Astrocyte (in vitro differentiated cells and primary cell): ENCODE measurements around the gene NFATC4. TPM values are rescaled to one million over a fixed set of nuclear protein-coding genes. Genes with fewer than 3 reads are reported as not detected.

Experiments
- DNase-seq: peaks from one replicate; pipeline ENCODE4 v3.0.0-alpha.2; 2010; ENCODE audit warnings: low read depth
- FAIRE-seq: peaks from 2 replicates; lab custom pipeline; 2011; peaks lifted over from hg19 to GRCh38; lab: Jason Lieb, UNC
- H2AFZ ChIP-seq: 2 replicates; pipeline ENCODE4 v1.6.0; 2012; ENCODE audit warnings: low read depth, low read length, inconsistent platforms
- H3K27ac ChIP-seq: 2 replicates; pipeline ENCODE4 v1.5.1; 2011; ENCODE audit warnings: low read depth, low read length, inconsistent platforms
- H3K27me3 ChIP-seq: 2 replicates; pipeline ENCODE4 v1.6.0; 2011; ENCODE audit warnings: low read length, inconsistent platforms; ENCODE audit not compliant: insufficient read depth
- H3K36me3 ChIP-seq: 2 replicates; pipeline ENCODE4 v1.5.1; 2011; ENCODE audit warnings: low read length, inconsistent platforms; ENCODE audit not compliant: insufficient read depth
- H3K4me1 ChIP-seq: 2 replicates; pipeline ENCODE4 v1.5.1; 2011; ENCODE audit warnings: low read length, inconsistent platforms; ENCODE audit not compliant: insufficient read depth
- H3K4me2 ChIP-seq: 2 replicates; pipeline ENCODE4 v1.6.0; 2012; ENCODE audit warnings: low read length, inconsistent platforms
- H3K4me3 ChIP-seq: 2 replicates; pipeline ENCODE4 v1.5.1; 2011; ENCODE audit warnings: low read depth, mild to moderate bottlenecking, low read length, inconsistent platforms; ENCODE audit not compliant: insufficient read depth
- H3K79me2 ChIP-seq: 2 replicates; pipeline ENCODE4 v1.6.0; 2012; ENCODE audit warnings: mild to moderate bottlenecking, low read length, inconsistent platforms; ENCODE audit not compliant: insufficient read depth
- H3K9ac ChIP-seq: 2 replicates; pipeline ENCODE4 v1.6.0; 2012; ENCODE audit warnings: mild to moderate bottlenecking, low read length, inconsistent platforms
- H3K9me3 ChIP-seq: 2 replicates; pipeline ENCODE4 v1.5.1; 2012; ENCODE audit warnings: low read depth, mild to moderate bottlenecking, low read length, inconsistent platforms; ENCODE audit not compliant: insufficient read depth
- H4K20me1 ChIP-seq: 2 replicates; pipeline ENCODE4 v1.6.0; 2012; ENCODE audit warnings: low read length, inconsistent platforms; ENCODE audit not compliant: insufficient read depth
- H3K27ac Mint-ChIP-seq: one replicate; pipeline ENCODE4 v1.8.0; 2021; ENCODE audit warnings: mild to moderate bottlenecking, mixed read lengths; ENCODE audit not compliant: unreplicated experiment
- H3K27me3 Mint-ChIP-seq: one replicate; pipeline ENCODE4 v1.8.0; 2021; ENCODE audit warnings: low read depth, mixed read lengths; ENCODE audit not compliant: unreplicated experiment
- H3K36me3 Mint-ChIP-seq: one replicate; pipeline ENCODE4 v1.8.0; 2021; ENCODE audit warnings: low read depth, mixed read lengths; ENCODE audit not compliant: unreplicated experiment
- H3K4me1 Mint-ChIP-seq: one replicate; pipeline ENCODE4 v1.8.0; 2021; ENCODE audit warnings: low read depth, mixed read lengths; ENCODE audit not compliant: unreplicated experiment
- H3K4me3 Mint-ChIP-seq: one replicate; pipeline ENCODE4 v1.8.0; 2021; ENCODE audit warnings: mild to moderate bottlenecking, moderate library complexity, mixed read lengths; ENCODE audit not compliant: unreplicated experiment
- H3K9me3 Mint-ChIP-seq: one replicate; pipeline ENCODE4 v1.8.0; 2021; ENCODE audit warnings: mild to moderate bottlenecking, mixed read lengths; ENCODE audit not compliant: unreplicated experiment
- EZH2 ChIP-seq: IDR thresholded peaks from 2 replicates; pipeline ENCODE4 v1.6.1; 2012; ENCODE audit warnings: mild to moderate bottlenecking, low read length, inconsistent platforms; ENCODE audit not compliant: insufficient read depth
- total RNA-seq: library from RNA; stranded (reverse); gene quantifications from 2 replicates; pipeline ENCODE4 v1.2.1, GENCODE V29; 2021
- TF ChIP-seq, protein P1 (sequence below): IDR thresholded peaks from 2 replicates; pipeline ENCODE4 v1.5.1; 2011; ENCODE audit warnings: low read depth, mild to moderate bottlenecking, inconsistent platforms, low read length, moderate library complexity; ENCODE audit not compliant: insufficient read depth

NFATC4 gene
- total RNA-seq, 1 donor from 2014 or later: 61.9 TPM

DNA sequence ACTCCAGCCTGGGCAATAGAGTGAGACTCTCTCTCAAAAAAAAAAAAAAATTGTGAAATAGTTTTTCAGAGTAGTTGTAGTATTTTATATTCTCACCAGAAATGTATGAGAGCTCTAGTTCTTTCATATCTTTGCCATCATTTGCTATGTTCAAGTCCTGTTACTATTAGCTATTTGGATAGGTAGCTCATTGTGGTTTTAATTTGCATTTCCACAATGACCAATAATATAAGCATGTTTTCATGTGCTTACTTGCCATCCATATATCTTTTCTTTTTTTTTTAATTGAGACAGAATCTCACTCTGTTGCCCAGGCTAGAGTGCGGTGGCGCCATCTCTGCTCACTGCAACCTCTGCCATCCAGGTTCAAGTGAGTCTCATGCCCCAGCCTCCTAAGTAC lies 19.8 kb upstream of the NFATC4 start:
- Mint-ChIP-seq H3K27me3 (peaks cover 60% of the 10 kb centered on the region), H3K4me3 (no peak overlapping the region), H3K36me3 (no peaks in the 10 kb centered on the region), H3K9me3 (peaks cover 4% of the 10 kb centered on the region), H3K4me1 (peaks cover 5% of the 10 kb centered on the region), H3K27ac (no peak overlapping the region)
- Histone ChIP-seq H3K4me3 (no peak overlapping the region), H3K27me3 (peaks cover 52% of the 10 kb centered on the region), H4K20me1 (no peaks in the 10 kb centered on the region), H3K4me1 (no peaks in the 10 kb centered on the region), H3K9ac (no peak overlapping the region), H3K4me2 (no peak overlapping the region), H3K36me3 (no peaks in the 10 kb centered on the region), H3K9me3 (no peaks in the 10 kb centered on the region), H3K27ac (no peak overlapping the region), H3K79me2 (no peaks in the 10 kb centered on the region), H2AFZ (no peak overlapping the region)
- TF ChIP-seq, protein P1, sequence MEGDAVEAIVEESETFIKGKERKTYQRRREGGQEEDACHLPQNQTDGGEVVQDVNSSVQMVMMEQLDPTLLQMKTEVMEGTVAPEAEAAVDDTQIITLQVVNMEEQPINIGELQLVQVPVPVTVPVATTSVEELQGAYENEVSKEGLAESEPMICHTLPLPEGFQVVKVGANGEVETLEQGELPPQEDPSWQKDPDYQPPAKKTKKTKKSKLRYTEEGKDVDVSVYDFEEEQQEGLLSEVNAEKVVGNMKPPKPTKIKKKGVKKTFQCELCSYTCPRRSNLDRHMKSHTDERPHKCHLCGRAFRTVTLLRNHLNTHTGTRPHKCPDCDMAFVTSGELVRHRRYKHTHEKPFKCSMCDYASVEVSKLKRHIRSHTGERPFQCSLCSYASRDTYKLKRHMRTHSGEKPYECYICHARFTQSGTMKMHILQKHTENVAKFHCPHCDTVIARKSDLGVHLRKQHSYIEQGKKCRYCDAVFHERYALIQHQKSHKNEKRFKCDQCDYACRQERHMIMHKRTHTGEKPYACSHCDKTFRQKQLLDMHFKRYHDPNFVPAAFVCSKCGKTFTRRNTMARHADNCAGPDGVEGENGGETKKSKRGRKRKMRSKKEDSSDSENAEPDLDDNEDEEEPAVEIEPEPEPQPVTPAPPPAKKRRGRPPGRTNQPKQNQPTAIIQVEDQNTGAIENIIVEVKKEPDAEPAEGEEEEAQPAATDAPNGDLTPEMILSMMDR: no peak
- TF ChIP-seq EZH2: no peak
- DNase-seq (no peak), FAIRE-seq (no peak)

DNA sequence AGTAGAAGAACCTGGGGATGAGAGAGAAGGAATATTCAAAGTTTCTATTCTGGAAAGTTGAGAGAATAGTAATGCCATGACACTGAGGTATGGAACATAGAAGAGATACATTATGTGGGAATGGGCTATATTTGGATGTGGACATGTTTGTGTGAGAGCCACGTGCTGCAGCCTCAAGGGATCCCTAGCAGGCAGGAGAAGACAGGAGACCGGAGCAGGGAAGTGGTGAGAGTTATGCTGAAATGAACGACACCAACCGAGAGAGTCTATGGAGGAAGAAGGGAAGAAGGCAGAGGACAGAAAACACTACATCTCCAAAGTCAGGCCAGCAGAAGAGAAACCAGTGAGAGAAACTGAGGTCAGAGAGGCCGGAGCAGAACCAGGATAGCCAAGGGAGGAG lies 18.2 kb upstream of the NFATC4 start:
- peaks cover 2% of the 10 kb centered on the region for H3K4me1 Mint-ChIP-seq
- H4K20me1 ChIP-seq: no peaks in the 10 kb centered on the region
- no peak overlapping the region for H2AFZ ChIP-seq
- H3K27me3 Mint-ChIP-seq: peaks cover 58% of the 10 kb centered on the region
- FAIRE-seq (no peak), DNase-seq (no peak)
- no peak overlapping the region for H3K4me2 ChIP-seq
- H3K9me3 Mint-ChIP-seq: peaks cover 4% of the 10 kb centered on the region
- TF ChIP-seq, protein P1: no peak
- no peak for TF ChIP-seq EZH2
- no peaks in the 10 kb centered on the region for H3K4me1 ChIP-seq
- no peak overlapping the region for H3K9ac ChIP-seq
- peaks cover 52% of the 10 kb centered on the region for H3K27me3 ChIP-seq
- H3K36me3 Mint-ChIP-seq: no peaks in the 10 kb centered on the region
- H3K27ac Mint-ChIP-seq: no peak overlapping the region
- H3K27ac ChIP-seq: no peak overlapping the region
- no peaks in the 10 kb centered on the region for H3K9me3 ChIP-seq
- no peak overlapping the region for H3K4me3 Mint-ChIP-seq
- H3K36me3 ChIP-seq: no peaks in the 10 kb centered on the region
- H3K79me2 ChIP-seq: no peaks in the 10 kb centered on the region
- no peak overlapping the region for H3K4me3 ChIP-seq

DNA sequence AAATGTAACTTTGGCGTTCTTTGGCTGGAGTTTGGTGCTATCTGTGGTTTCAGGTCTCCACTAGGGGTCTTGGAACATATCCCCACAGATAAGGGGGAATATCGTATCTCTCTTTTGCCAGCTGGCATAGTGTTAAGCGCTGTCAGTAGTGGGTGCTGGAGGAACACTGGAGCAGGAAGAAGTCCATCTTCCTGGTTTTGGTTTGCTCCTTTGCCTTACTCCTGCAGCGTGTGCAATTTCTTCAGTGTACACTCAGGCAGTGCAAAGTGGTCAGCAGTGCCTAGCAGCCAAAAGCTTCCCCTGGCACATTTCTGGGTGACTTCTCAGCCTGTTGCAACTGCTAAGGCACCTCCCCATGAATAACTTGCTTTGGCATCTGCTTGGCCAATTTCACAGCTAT lies 16.5 kb upstream of the NFATC4 start:
- no peak overlapping the region for H3K9ac ChIP-seq
- Mint-ChIP-seq H3K9me3 (peaks cover 4% of the 10 kb centered on the region), H3K27me3 (peaks cover 53% of the 10 kb centered on the region), H3K4me1 (peaks cover 2% of the 10 kb centered on the region), H3K4me3 (no peak overlapping the region), H3K36me3 (no peaks in the 10 kb centered on the region), H3K27ac (no peak overlapping the region)
- no peaks in the 10 kb centered on the region for H3K4me1 ChIP-seq
- H3K4me3 ChIP-seq: no peak overlapping the region
- H3K4me2 ChIP-seq: no peak overlapping the region
- DNase-seq (no peak), FAIRE-seq (no peak)
- no peaks in the 10 kb centered on the region for H3K36me3 ChIP-seq
- H3K79me2 ChIP-seq: no peaks in the 10 kb centered on the region
- H3K9me3 ChIP-seq: no peaks in the 10 kb centered on the region
- no peaks in the 10 kb centered on the region for H4K20me1 ChIP-seq
- peaks cover 45% of the 10 kb centered on the region for H3K27me3 ChIP-seq
- H3K27ac ChIP-seq: no peak overlapping the region
- no peak for TF ChIP-seq EZH2
- TF ChIP-seq, protein P1: no peak
- no peak overlapping the region for H2AFZ ChIP-seq
